ENCODE data around the gene CALHM3.

DNA sequence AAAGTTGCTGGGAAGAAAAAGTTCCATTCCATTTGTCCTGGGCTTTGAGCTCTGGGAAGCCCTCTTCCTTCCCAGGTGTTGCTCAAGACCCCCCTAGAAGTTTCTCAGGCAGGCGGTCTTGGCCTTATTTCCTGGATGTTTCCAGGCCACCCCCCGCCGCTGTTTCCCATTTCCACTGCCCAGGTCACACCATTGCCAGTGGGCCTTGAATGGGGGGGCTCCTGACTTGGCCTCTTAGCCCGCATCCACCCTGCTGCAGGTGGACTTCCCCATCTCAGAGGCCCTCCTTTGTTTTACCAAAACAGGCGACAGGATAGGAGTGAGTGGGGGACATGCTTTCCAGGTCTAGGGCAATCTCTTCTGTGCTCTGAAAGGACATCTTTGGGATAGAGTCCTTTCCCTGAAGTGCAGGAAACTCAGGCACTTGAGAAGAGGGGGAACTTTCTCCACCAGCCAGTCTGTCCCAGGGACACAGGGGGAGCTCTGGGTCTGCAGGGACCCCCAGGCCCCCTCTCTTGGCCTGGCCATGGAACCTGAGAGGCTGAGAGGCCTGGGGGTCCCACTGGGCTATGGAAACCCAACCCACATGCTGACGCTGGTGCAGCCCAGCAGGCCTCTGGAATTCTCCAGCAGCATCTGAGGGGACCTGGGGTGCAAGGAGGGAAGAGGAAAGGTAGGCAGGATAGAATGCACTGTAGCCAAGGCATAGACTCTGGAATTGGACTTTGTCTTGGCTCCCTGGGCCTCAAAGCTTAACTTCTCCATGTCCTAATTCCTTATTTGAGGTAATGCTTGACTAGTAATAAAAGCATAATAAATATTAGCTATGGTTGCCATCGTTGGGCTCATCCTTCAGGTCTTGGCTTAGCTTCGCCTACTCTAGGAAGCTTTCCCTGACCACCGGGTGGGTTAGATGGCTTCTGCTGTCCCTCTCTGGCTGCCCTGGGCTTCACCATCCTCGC, 32.0 kb upstream of the CALHM3 start:
- TF ChIP-seq, protein P1, sequence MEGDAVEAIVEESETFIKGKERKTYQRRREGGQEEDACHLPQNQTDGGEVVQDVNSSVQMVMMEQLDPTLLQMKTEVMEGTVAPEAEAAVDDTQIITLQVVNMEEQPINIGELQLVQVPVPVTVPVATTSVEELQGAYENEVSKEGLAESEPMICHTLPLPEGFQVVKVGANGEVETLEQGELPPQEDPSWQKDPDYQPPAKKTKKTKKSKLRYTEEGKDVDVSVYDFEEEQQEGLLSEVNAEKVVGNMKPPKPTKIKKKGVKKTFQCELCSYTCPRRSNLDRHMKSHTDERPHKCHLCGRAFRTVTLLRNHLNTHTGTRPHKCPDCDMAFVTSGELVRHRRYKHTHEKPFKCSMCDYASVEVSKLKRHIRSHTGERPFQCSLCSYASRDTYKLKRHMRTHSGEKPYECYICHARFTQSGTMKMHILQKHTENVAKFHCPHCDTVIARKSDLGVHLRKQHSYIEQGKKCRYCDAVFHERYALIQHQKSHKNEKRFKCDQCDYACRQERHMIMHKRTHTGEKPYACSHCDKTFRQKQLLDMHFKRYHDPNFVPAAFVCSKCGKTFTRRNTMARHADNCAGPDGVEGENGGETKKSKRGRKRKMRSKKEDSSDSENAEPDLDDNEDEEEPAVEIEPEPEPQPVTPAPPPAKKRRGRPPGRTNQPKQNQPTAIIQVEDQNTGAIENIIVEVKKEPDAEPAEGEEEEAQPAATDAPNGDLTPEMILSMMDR (IDR thresholded peaks at IDR 0.05): no peak
- TF ChIP-seq POLR2A (IDR thresholded peaks at IDR 0.05): no peak
